Measurements from ENCODE around the gene C19orf81.

DNA sequence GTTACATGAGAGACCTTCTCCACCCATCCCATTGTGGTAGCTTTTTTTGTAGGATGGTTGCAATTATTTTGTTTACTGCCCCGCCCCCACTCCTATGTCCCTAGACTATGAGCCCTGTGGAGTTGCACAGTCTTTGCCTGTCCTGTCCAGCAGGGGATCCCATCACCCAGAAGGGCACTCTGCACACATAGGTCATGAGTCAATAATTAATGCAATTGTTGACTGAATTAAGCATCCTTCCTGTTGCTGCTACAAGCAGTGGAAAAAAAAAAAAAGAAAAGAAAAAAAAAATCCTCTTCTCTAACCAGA, 14.2 kb downstream of the C19orf81 start:
- TF ChIP-seq, protein P1, sequence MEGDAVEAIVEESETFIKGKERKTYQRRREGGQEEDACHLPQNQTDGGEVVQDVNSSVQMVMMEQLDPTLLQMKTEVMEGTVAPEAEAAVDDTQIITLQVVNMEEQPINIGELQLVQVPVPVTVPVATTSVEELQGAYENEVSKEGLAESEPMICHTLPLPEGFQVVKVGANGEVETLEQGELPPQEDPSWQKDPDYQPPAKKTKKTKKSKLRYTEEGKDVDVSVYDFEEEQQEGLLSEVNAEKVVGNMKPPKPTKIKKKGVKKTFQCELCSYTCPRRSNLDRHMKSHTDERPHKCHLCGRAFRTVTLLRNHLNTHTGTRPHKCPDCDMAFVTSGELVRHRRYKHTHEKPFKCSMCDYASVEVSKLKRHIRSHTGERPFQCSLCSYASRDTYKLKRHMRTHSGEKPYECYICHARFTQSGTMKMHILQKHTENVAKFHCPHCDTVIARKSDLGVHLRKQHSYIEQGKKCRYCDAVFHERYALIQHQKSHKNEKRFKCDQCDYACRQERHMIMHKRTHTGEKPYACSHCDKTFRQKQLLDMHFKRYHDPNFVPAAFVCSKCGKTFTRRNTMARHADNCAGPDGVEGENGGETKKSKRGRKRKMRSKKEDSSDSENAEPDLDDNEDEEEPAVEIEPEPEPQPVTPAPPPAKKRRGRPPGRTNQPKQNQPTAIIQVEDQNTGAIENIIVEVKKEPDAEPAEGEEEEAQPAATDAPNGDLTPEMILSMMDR (IDR thresholded peaks at IDR 0.05): no peak
- TF ChIP-seq POLR2A (IDR thresholded peaks at IDR 0.05) (no peak), POLR2AphosphoS5 (IDR thresholded peaks at IDR 0.05) (no peak), EP300 (IDR thresholded peaks at IDR 0.05) (no peak)

Data from gastroesophageal sphincter (tissue), 3 donors.